T-helper 2 cell treated with Interferon-gamma antibody and Interleukin-4, amounts not matched to agents 5 μg/mL and 100 μg/mL, for 36 hours (primary cell): ENCODE measurements around the gene IL5RA.

Source experiments
- DNase-seq: peaks from one replicate; pipeline ENCODE4 v3.0.0; 2021; ENCODE audit warnings: low spot score
- H3K27ac Mint-ChIP-seq: one replicate; pipeline ENCODE4 v1.8.0; 2021; ENCODE audit warnings: mild to moderate bottlenecking, mixed read lengths
- H3K27me3 Mint-ChIP-seq: one replicate; pipeline ENCODE4 v1.8.0; 2021; ENCODE audit warnings: low read depth, mixed read lengths
- H3K36me3 Mint-ChIP-seq: one replicate; pipeline ENCODE4 v1.8.0; 2021; ENCODE audit warnings: low read depth, mixed read lengths
- H3K4me1 Mint-ChIP-seq: one replicate; pipeline ENCODE4 v1.8.0; 2021; ENCODE audit warnings: low read depth, mixed read lengths
- H3K4me3 Mint-ChIP-seq: one replicate; pipeline ENCODE4 v1.8.0; 2022; ENCODE audit warnings: mild to moderate bottlenecking, moderate library complexity, mixed read lengths
- H3K9me3 Mint-ChIP-seq: one replicate; pipeline ENCODE4 v1.8.0; 2021; ENCODE audit warnings: mixed read lengths

The IL5RA gene

DNA sequence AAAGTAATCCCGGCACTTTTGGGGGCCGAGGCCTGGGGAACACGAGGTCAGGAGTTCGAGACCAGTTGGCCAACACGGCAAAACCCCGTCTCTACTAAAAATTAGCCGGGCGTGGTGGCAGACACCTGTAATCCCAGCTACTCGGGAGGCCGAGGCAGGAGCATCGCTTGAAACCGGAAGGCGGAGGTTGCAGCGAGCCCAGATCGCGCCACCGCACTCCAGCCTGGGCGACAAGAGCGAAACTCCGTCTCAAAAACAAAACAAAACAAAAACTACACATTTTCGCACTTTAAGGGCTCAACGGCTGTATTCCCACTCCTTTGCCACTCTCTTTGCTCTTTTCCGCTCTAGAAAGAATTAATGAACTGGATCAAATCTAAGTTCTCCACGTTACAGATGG is 15.8 kb upstream of the IL5RA start:
- no peak for DNase-seq
- H3K4me3 Mint-ChIP-seq, result peak overlapping the region; percentile 99
- H3K4me1 Mint-ChIP-seq, result peaks cover 20% of the 10 kb centered on the region
- H3K9me3 Mint-ChIP-seq, result no peaks in the 10 kb centered on the region
- H3K27me3 Mint-ChIP-seq, result no peaks in the 10 kb centered on the region
- peaks cover 29% of the 10 kb centered on the region for H3K36me3 Mint-ChIP-seq
- H3K27ac Mint-ChIP-seq, result peak overlapping the region; percentile 97

DNA sequence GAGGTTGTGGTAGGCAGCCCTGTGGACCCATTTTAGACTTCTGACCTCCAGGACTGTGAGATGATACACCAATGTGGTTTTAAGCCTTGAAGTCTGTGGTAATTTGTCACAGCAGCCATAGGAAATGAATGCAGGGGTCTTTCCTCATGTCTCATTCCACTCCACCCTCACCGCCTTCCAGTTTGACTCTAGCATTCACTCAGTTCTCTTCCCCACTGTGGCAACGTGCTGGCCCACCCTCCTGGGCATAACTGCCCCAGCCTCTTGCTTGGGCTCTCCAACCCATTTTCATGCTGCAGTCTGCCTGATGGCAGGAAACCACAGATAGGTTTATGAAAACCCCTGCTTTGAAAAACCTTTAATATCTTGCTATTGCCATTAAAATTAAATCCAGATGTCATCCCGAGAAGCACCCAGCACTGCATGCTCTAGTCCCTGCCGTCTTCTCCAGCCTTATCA is 9.2 kb upstream of the IL5RA start:
- no peak overlapping the region for H3K4me3 Mint-ChIP-seq

DNA sequence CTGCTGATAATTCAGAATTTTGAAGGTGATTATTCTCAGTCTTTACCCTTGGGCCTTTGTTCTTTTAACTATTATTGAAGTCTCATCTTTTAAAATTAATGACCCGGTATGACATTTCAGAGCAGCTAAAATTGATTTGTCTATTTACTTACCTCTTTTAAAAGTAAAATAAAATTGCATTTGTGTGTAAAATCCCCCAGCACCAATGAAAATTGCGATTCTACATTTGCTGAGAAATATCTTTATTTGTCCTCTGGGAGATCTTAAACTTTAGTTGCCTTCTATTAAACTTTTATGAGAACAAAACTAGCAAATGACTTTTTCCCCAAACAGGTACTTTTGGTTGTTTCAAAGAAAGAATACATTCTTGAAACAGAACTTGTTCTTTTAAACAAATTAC is 7.5 kb upstream of the IL5RA start:
- no peaks in the 10 kb centered on the region for H3K9me3 Mint-ChIP-seq
- DNase-seq, result no peak
- H3K4me3 Mint-ChIP-seq, result no peak overlapping the region
- H3K4me1 Mint-ChIP-seq, result peaks cover 5% of the 10 kb centered on the region
- no peak overlapping the region for H3K27ac Mint-ChIP-seq
- H3K27me3 Mint-ChIP-seq, result peaks cover 4% of the 10 kb centered on the region
- H3K36me3 Mint-ChIP-seq, result no peaks in the 10 kb centered on the region

More for the DNA sequence above, 9.2 kb upstream of the IL5RA start:
- H3K27me3 Mint-ChIP-seq, result peaks cover 4% of the 10 kb centered on the region
- H3K9me3 Mint-ChIP-seq, result no peaks in the 10 kb centered on the region
- H3K27ac Mint-ChIP-seq, result no peak overlapping the region
- peak; percentile 21 for DNase-seq
- no peaks in the 10 kb centered on the region for H3K36me3 Mint-ChIP-seq
- H3K4me1 Mint-ChIP-seq, result peaks cover 5% of the 10 kb centered on the region

DNA sequence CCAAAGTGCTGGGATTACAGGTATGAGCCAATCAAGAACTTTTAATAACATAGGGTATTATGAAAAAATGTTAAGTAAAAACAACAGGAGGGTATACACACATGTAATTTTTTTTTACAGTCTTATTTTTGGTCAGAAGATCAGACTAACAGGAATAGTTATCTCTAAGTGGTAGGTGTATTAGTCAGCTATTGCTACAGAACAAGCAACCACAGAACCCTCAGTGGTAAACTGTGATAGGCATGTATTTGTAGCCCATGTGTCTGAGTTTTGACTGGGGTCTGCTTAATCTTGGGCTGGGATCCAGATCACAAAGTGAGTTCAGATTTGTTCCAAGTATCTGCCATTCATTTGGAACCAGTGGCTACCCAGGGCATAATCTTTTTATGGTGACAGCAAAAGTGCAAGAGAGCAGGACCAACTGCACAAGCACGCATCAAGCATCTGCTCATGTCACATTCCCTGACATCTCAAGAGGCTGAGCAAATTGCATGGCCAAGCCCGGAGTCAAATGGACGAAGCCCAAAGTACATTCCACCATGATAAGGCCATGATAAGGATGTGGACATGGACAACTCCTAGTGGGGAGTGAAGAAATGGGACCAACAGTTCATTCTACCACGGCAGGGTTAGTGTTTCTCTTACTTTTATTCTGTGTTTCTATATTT is 3.0 kb upstream of the IL5RA start:
- Mint-ChIP-seq H3K36me3 (no peaks in the 10 kb centered on the region), H3K27ac (no peak overlapping the region), H3K9me3 (no peaks in the 10 kb centered on the region), H3K4me1 (peaks cover 5% of the 10 kb centered on the region), H3K4me3 (no peak overlapping the region), H3K27me3 (peaks cover 4% of the 10 kb centered on the region)
- no peak for DNase-seq

DNA sequence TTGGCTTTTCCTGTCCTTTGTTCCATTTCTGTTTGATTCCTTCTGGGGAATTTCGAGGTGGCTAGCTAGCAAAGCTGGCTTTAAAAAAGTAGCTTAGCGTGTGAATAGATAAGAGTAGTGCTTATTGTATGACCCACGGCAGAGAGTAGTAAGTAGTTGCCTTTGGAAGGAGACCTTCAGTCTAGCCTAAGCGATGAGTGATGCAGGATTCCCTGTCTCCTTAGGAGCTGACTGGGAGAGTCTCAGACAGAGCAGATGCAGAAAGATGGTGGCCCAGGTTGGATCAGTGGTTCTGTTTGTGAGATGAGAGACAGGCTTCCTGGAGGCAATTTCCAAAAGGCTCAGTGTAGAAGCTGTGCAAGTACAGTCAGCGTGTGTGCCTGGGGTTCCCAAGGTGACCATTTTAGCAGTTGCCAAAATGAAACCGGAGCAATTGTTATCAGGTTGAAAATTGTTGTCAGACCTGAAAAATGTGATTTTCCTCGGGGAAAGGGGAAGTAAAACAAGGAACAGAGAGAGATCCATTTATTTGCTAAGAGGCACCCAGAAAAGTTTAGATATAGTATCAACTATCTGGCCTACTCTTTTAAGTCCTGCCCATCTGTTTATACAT is 681 bp upstream of the IL5RA start:
- no peak overlapping the region for H3K4me3 Mint-ChIP-seq
- H3K4me1 Mint-ChIP-seq, result peaks cover 5% of the 10 kb centered on the region
- no peak for DNase-seq
- no peaks in the 10 kb centered on the region for H3K36me3 Mint-ChIP-seq
- no peaks in the 10 kb centered on the region for H3K9me3 Mint-ChIP-seq
- H3K27me3 Mint-ChIP-seq, result peaks cover 10% of the 10 kb centered on the region
- H3K27ac Mint-ChIP-seq, result no peak overlapping the region

DNA sequence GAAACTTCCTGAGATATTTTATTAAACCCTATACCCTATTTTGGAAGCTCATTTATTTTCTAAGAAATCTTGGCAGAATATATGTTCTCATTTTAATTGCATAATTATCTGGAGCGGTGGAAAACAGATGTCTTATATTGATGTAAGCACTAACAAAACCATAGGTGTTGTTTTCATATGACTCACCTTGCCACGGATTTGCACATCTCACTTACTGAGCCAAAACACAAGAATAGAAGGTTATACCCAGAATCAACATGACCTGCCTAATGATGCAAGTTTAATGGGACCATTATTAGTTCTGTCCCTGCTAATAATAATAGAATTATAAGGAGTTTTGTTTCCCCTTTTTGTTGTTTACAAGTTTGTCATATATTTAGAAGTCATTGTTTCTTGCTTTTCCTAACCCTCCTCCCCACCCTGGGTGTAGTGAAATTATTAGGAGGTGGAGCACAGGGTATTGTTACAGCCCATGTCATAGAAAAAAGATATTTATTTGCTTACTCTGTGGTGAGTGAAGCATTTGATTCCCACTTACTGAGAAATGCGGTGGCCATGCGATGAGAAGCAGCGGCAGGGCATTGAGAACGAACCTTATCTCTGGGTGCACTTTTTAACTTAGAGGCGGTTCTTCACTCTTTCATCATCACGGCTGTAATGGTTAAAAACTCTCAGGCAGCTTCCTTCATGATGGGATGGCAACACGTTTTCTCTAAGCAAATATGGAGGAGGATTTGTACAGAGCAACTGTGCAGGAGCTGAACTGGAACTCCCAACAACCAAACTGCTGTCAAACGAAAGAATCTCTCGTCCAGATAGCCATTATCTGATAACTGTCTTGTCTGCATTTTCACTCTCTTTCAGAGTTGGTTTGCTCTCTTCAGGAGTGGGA is 521 bp downstream of the IL5RA start:
- H3K36me3 Mint-ChIP-seq, result no peaks in the 10 kb centered on the region
- peaks cover 5% of the 10 kb centered on the region for H3K27me3 Mint-ChIP-seq
- no peak overlapping the region for H3K4me3 Mint-ChIP-seq
- no peaks in the 10 kb centered on the region for H3K9me3 Mint-ChIP-seq
- H3K27ac Mint-ChIP-seq, result no peak overlapping the region
- H3K4me1 Mint-ChIP-seq, result peaks cover 5% of the 10 kb centered on the region
- no peak for DNase-seq

DNA sequence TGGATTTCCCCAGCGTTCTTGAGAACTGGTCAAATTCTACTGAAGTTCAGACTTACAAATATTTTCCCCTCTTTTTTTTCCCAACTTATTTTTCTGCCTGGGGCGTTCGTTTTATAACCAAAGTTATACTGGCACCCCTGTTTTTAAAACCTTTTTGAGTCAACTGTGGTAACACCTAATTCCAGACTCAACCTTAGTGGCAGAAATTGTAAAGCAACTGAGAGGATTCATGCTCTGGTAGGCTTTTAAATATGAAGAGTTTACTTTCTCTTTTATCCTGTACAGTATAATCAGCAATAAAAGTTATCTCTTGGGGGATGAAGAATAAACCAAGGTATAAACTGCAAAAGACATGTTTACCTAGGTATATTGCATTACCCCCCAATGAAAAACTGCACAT is 2.3 kb downstream of the IL5RA start:
- Mint-ChIP-seq H3K27ac (no peak overlapping the region), H3K4me1 (peaks cover 5% of the 10 kb centered on the region), H3K27me3 (peaks cover 5% of the 10 kb centered on the region), H3K4me3 (no peak overlapping the region), H3K9me3 (no peaks in the 10 kb centered on the region), H3K36me3 (no peaks in the 10 kb centered on the region)
- no peak for DNase-seq

DNA sequence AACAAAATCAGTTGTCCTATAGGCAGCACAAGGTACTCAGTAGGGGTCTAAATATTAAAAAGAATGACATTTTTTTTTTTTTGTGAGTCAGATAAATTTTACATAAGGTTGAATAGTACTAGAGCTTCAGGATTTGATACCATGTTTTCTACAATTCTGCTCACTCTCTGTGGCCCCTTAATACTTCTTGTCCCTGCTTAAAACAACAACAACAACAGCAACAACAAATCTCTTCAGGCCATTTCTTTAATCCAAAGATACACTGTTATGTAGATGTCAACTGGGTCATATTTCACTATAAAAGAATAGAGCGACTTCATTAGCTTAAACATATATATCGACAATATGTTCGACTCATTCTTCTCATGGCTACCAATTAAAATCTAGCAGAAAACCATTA is 3.0 kb downstream of the IL5RA start:
- H3K27me3 Mint-ChIP-seq, result peaks cover 5% of the 10 kb centered on the region
- DNase-seq, result no peak
- H3K4me3 Mint-ChIP-seq, result no peak overlapping the region
- H3K4me1 Mint-ChIP-seq, result peaks cover 5% of the 10 kb centered on the region
- no peaks in the 10 kb centered on the region for H3K36me3 Mint-ChIP-seq
- no peaks in the 10 kb centered on the region for H3K9me3 Mint-ChIP-seq
- H3K27ac Mint-ChIP-seq, result no peak overlapping the region

DNA sequence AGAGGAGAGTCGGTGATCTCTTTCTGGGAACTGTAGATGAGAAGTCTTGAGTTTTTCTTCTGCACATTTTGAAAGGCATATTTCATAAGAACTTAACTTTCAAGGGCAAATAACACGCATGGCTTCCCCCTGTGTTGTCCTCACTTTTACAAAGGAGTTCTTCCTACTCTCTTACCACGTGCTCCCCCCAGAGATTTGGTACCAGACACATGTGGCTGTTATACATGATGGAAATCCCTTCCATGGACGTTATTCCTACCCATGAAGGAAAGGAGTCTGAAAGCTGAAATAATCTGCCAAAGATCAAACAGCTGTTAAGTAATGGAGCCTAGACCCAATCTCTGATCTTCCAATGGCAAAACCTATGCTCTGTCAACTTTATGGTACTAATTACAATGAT is 4.4 kb downstream of the IL5RA start:
- DNase-seq, result no peak
- no peak overlapping the region for H3K27ac Mint-ChIP-seq

DNA sequence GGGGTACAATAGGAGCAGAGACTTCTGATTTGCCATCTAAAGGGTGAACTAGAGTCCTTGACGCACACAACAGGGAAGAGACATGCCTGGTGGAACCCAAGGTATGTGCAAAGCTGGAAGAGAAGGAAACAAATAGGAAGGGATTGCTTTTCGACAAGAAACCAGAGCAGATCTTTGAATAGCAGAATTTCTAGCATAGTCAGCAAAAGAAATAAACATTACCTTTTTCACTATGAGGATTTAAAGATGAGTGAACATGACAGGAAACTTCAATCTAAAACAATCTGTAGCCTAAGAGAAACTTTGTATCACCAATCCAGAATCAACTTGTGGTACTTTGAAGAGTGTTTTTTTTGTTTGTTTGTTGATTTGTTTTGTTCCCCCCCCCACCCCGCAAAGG is 4.9 kb downstream of the IL5RA start:
- no peak for DNase-seq
- H3K9me3 Mint-ChIP-seq, result no peaks in the 10 kb centered on the region
- H3K36me3 Mint-ChIP-seq, result no peaks in the 10 kb centered on the region
- no peak overlapping the region for H3K27ac Mint-ChIP-seq
- peaks cover 5% of the 10 kb centered on the region for H3K4me1 Mint-ChIP-seq
- no peak overlapping the region for H3K4me3 Mint-ChIP-seq
- H3K27me3 Mint-ChIP-seq, result peaks cover 5% of the 10 kb centered on the region

More for the DNA sequence above, 4.4 kb downstream of the IL5RA start:
- no peaks in the 10 kb centered on the region for H3K9me3 Mint-ChIP-seq
- H3K4me1 Mint-ChIP-seq, result peaks cover 5% of the 10 kb centered on the region
- H3K36me3 Mint-ChIP-seq, result no peaks in the 10 kb centered on the region
- no peak overlapping the region for H3K4me3 Mint-ChIP-seq
- peaks cover 5% of the 10 kb centered on the region for H3K27me3 Mint-ChIP-seq

DNA sequence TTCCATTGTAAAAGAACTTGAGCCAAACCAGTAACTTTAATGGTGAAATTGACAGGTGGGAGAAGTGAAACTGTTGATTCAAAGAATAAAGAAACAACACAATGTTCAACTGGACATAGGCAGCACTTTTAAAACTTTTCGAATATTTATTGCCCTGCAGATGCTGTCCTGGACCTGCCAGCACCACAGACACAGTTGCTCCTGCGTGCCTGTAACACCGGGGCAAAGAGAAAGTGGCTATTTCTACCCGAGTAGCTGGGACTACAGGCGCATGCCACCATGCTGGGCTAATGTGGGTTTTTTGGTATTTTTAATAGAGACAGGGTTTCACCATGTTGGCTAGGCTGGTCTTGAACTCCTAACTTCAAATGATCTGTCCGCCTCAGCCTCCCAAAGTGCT is 7.4 kb downstream of the IL5RA start:
- no peaks in the 10 kb centered on the region for H3K9me3 Mint-ChIP-seq
- no peak overlapping the region for H3K4me3 Mint-ChIP-seq
- no peak overlapping the region for H3K27ac Mint-ChIP-seq
- H3K27me3 Mint-ChIP-seq, result peaks cover 5% of the 10 kb centered on the region
- no peaks in the 10 kb centered on the region for H3K36me3 Mint-ChIP-seq
- no peaks in the 10 kb centered on the region for H3K4me1 Mint-ChIP-seq
- no peak for DNase-seq

DNA sequence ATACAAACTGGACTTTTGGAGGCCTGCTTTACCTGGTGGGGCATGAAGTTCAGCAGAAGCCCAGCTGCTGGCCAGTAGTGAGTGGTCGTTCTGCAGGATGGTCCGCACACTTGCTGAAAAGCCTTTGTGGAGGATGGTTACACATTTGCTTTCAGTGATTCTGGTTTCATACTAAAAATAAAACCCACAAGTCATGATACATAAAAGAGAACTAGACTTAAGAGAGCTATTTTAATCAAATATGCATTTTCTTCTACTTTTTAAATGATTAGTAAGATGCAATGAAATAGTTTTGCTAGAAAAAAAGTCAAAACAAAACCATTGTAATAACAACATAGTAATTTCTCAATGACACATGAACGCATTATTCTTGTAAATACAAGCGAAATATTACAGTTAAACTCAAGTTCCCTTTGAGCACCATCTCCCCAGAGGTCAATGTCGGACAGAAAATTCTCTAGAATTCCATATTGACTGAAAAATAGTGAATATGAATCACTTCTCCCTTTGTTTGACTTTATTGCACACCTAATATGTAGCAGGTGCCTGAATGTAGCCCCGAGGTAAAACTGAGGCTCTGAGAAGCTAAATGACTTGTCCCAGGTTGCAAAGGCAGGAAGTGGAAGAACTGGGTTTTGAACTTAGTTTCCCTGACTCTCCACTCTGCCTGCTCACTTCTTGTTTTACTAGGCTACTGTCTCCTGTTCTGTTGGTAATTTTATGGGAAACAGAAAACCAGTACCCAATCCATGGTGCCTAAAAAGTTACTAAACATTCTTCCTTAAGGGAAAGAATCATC is 8.3 kb downstream of the IL5RA start:
- Mint-ChIP-seq H3K4me1 (no peaks in the 10 kb centered on the region), H3K4me3 (no peak overlapping the region), H3K27me3 (no peaks in the 10 kb centered on the region), H3K9me3 (no peaks in the 10 kb centered on the region), H3K27ac (no peak overlapping the region), H3K36me3 (no peaks in the 10 kb centered on the region)
- no peak for DNase-seq

DNA sequence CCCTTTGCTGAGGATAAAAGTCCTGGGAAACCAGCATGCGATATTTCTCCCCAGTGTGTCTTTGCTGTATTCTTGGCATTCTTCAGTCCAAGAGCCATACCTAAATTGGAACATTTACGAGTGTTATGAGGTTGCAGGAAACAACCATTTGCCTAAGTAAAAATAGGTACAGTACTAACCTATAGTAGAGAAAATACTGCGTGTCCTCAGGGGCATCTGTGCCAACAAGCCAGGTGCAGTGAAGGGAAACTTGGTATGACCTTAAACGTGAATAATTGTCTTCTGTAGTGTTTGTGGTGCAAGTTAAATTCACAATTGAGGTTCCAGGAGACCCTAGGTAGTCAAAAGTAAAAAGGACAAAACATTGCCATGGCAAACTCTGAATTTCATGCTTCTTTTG is 12.2 kb downstream of the IL5RA start:
- Mint-ChIP-seq H3K27me3 (no peaks in the 10 kb centered on the region), H3K4me1 (no peaks in the 10 kb centered on the region), H3K4me3 (no peak overlapping the region), H3K36me3 (no peaks in the 10 kb centered on the region), H3K9me3 (no peaks in the 10 kb centered on the region), H3K27ac (no peak overlapping the region)
- no peak for DNase-seq
